IPS DF 6.9 (cell line): ENCODE measurements around the gene CACNA2D4.

Experiments
- DNase-seq: peaks from one replicate; pipeline ENCODE4 v3.0.0-alpha.2; 2013; ENCODE audit warnings: low read depth, low spot score
- H3K27ac ChIP-seq: one replicate; pipeline ENCODE4 v1.5.1; 2013; ENCODE audit warnings: low read length, control low read depth
- H3K27me3 ChIP-seq: 2 replicates; pipeline ENCODE4 v1.6.1; 2013; ENCODE audit warnings: mild to moderate bottlenecking, low read length; ENCODE audit not compliant: control insufficient read depth, insufficient read depth
- H3K36me3 ChIP-seq: 2 replicates; pipeline ENCODE4 v1.6.1; 2013; ENCODE audit warnings: low read length; ENCODE audit not compliant: control insufficient read depth, insufficient read depth
- H3K4me1 ChIP-seq: 2 replicates; pipeline ENCODE4 v1.6.1; 2013; ENCODE audit warnings: low read length; ENCODE audit not compliant: control insufficient read depth, insufficient read depth
- H3K4me3 ChIP-seq: 2 replicates; pipeline ENCODE4 v1.5.1; 2013; ENCODE audit warnings: mild to moderate bottlenecking, low read length
- H3K9me3 ChIP-seq: 2 replicates; pipeline ENCODE4 v1.6.1; 2013; ENCODE audit warnings: low read length, inconsistent platforms; ENCODE audit not compliant: control insufficient read depth, insufficient read depth
- WGBS: extraction: QIAGEN DNeasy Blood & Tissue Kit; methylation state at CpG from one replicate; pipeline ENCODE4 v1.1.7; 2013; ENCODE audit warnings: mixed read lengths, missing lambda C conversion rate; ENCODE audit not compliant: insufficient read length, insufficient coverage; 5-methylcytosine and 5-hydroxymethylcytosine counted together

Gene CACNA2D4

DNA sequence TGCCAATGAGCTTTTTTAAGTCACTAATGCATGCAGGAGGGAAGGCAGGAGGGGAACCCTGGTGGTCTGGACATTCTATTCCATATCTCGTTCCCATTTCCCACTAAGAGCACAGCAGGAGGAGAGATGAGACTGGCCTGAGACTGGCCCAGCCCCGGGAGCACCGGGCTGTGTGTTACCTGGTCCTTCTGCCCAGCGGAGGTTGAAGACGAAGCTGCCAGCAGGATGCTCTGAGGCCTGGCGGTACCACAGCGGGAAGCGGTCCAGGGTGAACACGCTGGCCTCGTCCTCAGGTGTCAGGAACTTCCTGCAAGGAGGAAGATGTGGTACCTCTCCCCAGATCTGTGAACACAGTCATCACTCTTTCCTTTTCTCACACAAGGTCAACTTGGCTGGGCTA lies 74.2 kb downstream of the CACNA2D4 start:
- Histone ChIP-seq H3K9me3 (no peaks in the 10 kb centered on the region), H3K27ac (no peak overlapping the region), H3K27me3 (no peaks in the 10 kb centered on the region), H3K36me3 (no peaks in the 10 kb centered on the region), H3K4me3 (no peak overlapping the region), H3K4me1 (peaks cover 9% of the 10 kb centered on the region)
- no peak for DNase-seq
- no CpG with 5 or more reads among the region's 10 CpGs for WGBS

DNA sequence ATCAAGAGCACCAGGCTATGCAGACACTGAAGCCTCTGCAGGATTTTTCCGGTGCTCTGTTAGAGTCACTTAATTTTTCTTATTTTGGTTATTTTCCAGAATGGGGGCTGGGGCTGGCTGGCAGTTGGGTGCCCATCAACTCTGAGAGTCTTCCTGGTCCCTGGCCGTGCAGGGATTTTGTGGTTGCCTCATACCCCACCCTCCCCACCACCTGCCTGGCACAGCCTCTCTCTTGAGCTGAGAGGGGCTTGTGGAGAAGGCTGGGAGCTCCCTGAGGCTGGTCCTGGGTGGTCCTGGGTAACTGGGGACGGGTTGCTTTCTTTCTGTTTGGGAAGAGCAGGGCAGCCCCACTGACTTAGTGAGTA lies 74.8 kb downstream of the CACNA2D4 start:
- WGBS = no CpG with 5 or more reads among the region's 3 CpGs
- H3K9me3 ChIP-seq = no peaks in the 10 kb centered on the region
- no peak overlapping the region for H3K27ac ChIP-seq
- peaks cover 9% of the 10 kb centered on the region for H3K4me1 ChIP-seq
- no peak for DNase-seq
- H3K36me3 ChIP-seq = no peaks in the 10 kb centered on the region
- H3K27me3 ChIP-seq = no peaks in the 10 kb centered on the region
- no peak overlapping the region for H3K4me3 ChIP-seq

DNA sequence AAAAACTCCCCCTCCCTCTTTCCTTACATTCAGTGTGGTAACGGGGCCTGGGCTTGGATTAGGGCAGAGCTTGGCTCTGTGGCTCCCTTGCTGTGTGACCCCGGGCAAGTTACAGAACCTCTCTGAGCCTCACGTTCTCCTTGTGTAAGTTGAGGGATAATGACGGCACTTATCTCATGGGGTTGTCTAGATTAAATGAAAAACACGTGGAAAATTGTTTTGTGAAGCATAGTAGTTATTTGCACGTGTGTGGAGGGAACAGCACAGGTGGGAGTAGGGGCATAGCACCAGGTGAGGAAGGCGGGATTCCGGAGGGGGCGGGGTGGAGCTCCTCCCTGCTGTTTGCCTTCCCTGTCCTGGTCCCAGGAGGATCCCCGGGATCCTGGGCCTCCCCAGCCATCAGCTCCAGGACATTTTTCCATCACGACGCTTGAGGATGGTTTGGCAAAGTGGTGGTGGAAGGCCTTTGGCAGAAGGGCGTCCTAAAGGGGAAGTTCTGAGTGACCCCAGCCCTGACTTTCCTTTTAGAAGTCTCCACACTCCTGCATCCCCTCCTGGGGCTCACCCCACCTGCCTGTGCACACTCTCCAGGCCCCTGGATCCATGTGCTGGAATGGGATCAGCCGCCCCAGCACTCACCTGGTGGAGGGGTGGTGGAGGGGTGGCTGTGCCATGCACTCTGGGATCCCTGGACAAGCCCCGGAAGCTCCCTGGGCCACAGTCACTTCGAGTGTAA lies 75.4 kb downstream of the CACNA2D4 start:
- Histone ChIP-seq H3K36me3 (no peaks in the 10 kb centered on the region), H3K9me3 (no peaks in the 10 kb centered on the region), H3K4me1 (peaks cover 9% of the 10 kb centered on the region), H3K4me3 (no peak overlapping the region), H3K27ac (no peak overlapping the region), H3K27me3 (no peaks in the 10 kb centered on the region)
- WGBS = no CpG with 5 or more reads among the region's 16 CpGs
- no peak for DNase-seq

DNA sequence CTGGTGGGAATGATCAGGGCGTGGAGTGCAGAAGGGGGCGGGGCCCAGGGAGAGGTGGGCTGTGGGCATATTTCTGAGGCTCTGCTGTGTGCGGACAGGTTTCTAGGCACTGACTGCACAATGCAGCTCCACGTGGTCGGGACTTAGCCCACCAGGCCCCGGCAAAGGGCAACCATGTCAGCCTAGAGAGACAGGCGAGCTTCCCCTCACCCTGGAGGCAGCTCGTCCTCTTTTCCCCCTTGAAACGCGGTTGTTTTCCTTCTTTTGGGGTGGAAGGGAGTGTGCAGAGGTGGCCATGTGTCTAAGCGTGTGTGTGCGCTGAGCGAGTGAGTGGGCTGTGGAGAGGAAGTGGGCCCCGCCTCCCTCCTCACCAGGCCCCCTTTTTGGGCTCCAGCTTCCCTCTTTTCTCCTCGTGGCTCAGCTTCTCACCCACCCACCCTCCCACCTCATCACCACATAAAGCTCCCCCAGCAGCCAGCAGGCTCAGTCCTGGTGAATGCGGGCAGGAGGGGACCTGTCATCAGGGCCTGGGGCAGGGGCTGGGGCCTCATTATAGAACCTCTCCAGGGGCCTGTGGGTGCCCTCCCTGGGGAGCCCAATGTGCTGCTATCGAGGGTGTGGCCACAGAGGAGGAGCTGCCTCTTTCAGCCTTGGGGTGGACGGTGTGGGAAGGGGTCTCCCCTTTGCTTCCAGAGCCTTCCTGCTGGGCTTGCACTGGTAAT lies 76.1 kb downstream of the CACNA2D4 start:
- no peak overlapping the region for H3K4me3 ChIP-seq
- no peak for DNase-seq
- H3K9me3 ChIP-seq = no peaks in the 10 kb centered on the region
- no peaks in the 10 kb centered on the region for H3K36me3 ChIP-seq
- H3K4me1 ChIP-seq = peaks cover 9% of the 10 kb centered on the region
- no peak overlapping the region for H3K27ac ChIP-seq
- H3K27me3 ChIP-seq = no peaks in the 10 kb centered on the region
- WGBS = no CpG with 5 or more reads among the region's 18 CpGs

DNA sequence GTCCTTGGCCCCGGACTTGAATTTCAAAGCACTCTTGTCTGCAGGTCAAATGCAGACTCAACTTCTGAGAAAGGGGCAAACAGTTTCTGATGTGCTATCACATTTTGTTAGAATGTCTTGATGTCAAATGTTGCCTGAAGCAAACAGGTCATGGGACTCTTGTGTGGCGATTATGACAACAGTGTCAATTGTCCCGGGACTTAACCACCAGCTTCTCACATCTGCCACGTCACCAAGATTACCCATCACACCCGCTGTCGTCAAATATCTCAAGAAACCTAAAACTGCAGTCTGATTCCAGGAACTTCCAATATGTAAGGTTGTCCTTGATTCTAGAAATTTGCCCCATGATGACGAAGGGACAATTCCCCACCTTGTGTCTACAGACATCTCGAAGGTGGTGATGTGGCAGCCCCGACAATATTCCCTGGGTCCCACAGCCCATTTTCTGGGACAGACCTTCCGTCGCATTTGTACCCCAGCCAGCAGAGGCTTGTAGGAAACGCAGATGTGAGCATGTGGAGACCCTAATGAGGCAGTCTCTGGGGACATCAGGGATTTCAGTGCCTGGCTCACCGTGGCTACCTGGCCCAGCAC lies 76.8 kb downstream of the CACNA2D4 start:
- Histone ChIP-seq H3K27me3 (no peaks in the 10 kb centered on the region), H3K9me3 (no peaks in the 10 kb centered on the region), H3K36me3 (no peaks in the 10 kb centered on the region), H3K4me1 (peaks cover 12% of the 10 kb centered on the region), H3K4me3 (no peak overlapping the region), H3K27ac (no peak overlapping the region)
- no CpG with 5 or more reads among the region's 13 CpGs for WGBS
- DNase-seq = no peak

DNA sequence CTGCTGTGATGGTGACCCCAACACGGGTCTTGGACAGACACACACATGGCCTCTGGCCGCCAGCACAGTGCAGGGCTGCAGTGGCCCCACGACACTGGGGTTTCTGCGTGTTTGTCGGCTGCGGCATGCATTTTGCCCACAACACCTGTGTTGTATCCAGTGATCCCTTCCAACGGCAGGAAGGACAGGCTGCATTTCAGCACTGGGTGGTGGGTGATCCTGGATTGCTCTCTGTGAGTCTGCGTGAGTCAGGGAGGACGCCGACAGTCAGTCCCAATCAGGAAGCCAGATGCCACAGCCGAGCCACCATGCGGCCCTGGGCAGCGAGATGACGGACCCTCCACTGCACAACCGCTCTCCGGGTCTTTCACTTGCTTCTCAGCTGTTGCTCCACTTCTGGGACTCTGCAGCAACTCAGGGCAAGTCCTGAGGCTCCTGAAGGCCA lies 77.4 kb downstream of the CACNA2D4 start:
- Histone ChIP-seq H3K27ac (no peak overlapping the region), H3K4me3 (no peak overlapping the region), H3K36me3 (no peaks in the 10 kb centered on the region), H3K27me3 (no peaks in the 10 kb centered on the region), H3K9me3 (no peaks in the 10 kb centered on the region), H3K4me1 (peaks cover 12% of the 10 kb centered on the region)
- DNase-seq = no peak
- WGBS = no CpG with 5 or more reads among the region's 16 CpGs

DNA sequence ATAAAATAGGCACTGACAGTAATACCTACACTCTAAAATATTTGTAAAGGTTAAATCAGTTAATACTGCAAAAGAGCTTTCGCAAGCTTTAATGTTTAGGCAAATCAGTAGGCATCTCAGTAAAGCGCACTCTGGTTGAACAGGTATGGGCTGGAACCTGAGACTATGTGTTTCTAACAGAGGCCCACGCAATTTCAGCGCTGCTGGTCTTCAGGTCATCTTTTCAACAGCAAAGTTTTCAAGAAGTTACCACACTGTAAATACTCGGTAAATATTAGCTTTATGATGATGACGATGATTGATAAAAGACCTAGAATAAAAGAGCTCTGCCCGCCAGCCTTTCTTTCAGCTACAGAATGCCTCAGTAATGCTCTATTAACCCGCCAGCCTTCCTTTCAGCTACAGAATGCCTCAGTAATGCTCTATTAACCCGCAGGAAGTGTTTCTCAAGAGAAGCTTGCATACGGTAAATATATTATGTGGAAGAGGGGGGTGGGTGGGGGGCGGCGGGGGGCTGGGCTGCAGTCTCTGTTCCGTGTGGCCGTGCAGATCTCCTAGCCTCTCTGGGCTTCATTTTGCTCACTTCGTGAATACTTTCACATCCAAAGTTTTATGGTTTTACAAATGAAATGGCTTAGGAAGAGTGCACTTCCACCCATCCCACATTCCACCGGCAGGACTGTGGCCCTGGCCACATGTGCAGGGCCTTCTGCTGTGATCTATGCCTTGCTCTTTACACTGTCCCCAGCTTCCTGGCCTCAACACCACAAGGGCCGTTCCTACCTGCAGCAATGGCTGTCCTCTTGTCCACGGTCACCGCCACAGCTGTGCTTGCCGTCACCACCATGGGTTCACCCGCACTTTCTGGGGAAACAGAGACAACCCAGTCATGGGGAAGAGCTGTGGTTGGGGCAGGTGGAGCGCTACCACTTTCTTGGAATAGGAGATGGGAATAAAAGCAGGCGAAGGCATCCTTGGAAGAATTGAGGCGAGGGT lies 78.2 kb downstream of the CACNA2D4 start:
- Histone ChIP-seq H3K27me3 (no peaks in the 10 kb centered on the region), H3K36me3 (no peaks in the 10 kb centered on the region), H3K4me1 (peaks cover 12% of the 10 kb centered on the region), H3K4me3 (no peak overlapping the region), H3K9me3 (no peaks in the 10 kb centered on the region), H3K27ac (no peak overlapping the region)
- no CpG with 5 or more reads among the region's 24 CpGs for WGBS
- DNase-seq = no peak

DNA sequence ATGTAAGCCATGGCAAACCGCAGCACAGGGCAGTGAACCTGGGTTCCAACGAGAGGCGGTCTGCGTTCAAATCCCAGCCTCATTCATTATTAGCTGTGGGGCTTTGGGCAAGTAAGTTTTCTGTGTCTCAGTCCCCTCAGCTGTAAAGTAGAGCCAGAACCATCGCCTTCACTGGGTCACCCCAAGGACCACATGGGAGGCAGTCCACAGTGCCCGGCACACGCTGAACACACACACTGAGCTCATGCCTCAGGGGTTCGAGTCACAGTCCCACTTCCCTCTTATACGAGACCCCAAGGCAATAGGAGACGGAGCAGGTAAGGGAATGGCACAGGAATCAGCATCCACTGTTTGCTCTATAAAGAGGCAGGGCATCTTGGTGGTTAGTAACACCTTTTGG lies 79.0 kb downstream of the CACNA2D4 start:
- H3K36me3 ChIP-seq = no peaks in the 10 kb centered on the region
- peaks cover 9% of the 10 kb centered on the region for H3K4me1 ChIP-seq
- no CpG with 5 or more reads among the region's 10 CpGs for whole genome bisulfite sequencing
- H3K4me3 ChIP-seq = no peak overlapping the region
- no peak for DNase-seq
- H3K27me3 ChIP-seq = no peaks in the 10 kb centered on the region
- no peak overlapping the region for H3K27ac ChIP-seq
- no peaks in the 10 kb centered on the region for H3K9me3 ChIP-seq

DNA sequence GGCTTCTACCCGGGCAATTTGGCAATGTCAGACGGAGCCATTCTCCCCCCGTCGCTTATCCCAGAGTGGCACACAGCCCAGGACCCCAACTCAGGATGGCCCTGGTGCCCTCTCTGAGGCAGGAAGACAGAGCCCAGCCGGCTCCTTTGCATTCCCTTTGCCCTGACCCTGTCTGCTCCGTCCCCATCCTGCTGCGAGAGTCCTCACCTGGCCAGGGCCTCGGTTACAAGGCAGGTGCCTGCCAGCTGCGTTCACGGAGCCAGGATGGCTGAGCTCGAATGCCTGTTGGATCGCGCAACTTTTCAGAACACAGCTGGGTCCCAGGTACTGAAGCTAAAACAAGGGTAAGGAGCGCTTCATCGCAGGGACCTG lies 79.5 kb downstream of the CACNA2D4 start:
- H3K27ac ChIP-seq = no peak overlapping the region
- whole genome bisulfite sequencing = no CpG with 5 or more reads among the region's 15 CpGs
- no peak for DNase-seq
- no peak overlapping the region for H3K4me3 ChIP-seq
- no peaks in the 10 kb centered on the region for H3K9me3 ChIP-seq
- no peaks in the 10 kb centered on the region for H3K36me3 ChIP-seq
- peaks cover 4% of the 10 kb centered on the region; the same call in 1 of the 2 replicates for H3K4me1 ChIP-seq
- no peaks in the 10 kb centered on the region for H3K27me3 ChIP-seq
